ENCODE measurements around the gene NTN5. TPM values are rescaled to one million over a fixed set of nuclear protein-coding genes. Genes with fewer than 3 reads are reported as not detected.
"Not testable (repeated sequence)": the region's sequence is repeated elsewhere in the genome, so short reads cannot be mapped to it uniquely, and the experiment has no call there.

Gene NTN5
- total RNA-seq, 1 experiment from 2014 or later = not detected

GRCh38 chr19:48681127-48681470 lies 8.3 kb upstream of the NTN5 start:
- CTCF ChIA-PET = no interaction called here

GRCh38 chr19:48680436-48681126 lies 7.8 kb upstream of the NTN5 start:
- Histone ChIP-seq H3K27me3 (replicated peaks; ENCODE audit: insufficient read depth, low read depth, low read length, poor library complexity) (no peaks in the 10 kb centered on the region), H3K27ac (ENCODE audit: low read depth, low read length, poor library complexity, severe bottlenecking) (no peak overlapping the region), H3K4me3 (ENCODE audit: low read depth, low read length, poor library complexity, severe bottlenecking) (no peak overlapping the region), H3K9me3 (ENCODE audit: low read depth, low read length, poor library complexity, severe bottlenecking) (no peaks in the 10 kb centered on the region), H3K4me1 (ENCODE audit: insufficient read depth, low read length, poor library complexity, severe bottlenecking) (peaks cover 3% of the 10 kb centered on the region), H3K36me3 (ENCODE audit: insufficient read depth, low read length, poor library complexity, severe bottlenecking) (no peaks in the 10 kb centered on the region)
- ChIA-PET CTCF (no interaction called here), POLR2A (ENCODE audit: low non-redundant PET) (no interaction called here)
- no peak for TF ChIP-seq EZH2 (IDR thresholded peaks at IDR 0.05; ENCODE audit: borderline replicate concordance, low read depth, low read length, poor library complexity, severe bottlenecking)
- TF ChIP-seq CTCF (conservative IDR thresholded peaks at IDR 0.05; ENCODE audit: low read depth, low read length) = no peak
- no peak for DNase-seq (ENCODE audit: low spot score)
- intact Hi-C loops (cut with micrococcal nuclease; ENCODE audit: unreplicated experiment) = no loop called here
- BruUV-seq (replicated peaks) = no TSS peak

More at GRCh38 chr19:48681127-48681470, 8.3 kb upstream of the NTN5 start:
- Histone ChIP-seq H3K36me3 (ENCODE audit: insufficient read depth, low read length, poor library complexity, severe bottlenecking) (no peaks in the 10 kb centered on the region), H3K27me3 (replicated peaks; ENCODE audit: insufficient read depth, low read depth, low read length, poor library complexity) (no peaks in the 10 kb centered on the region), H3K4me1 (ENCODE audit: insufficient read depth, low read length, poor library complexity, severe bottlenecking) (no peaks in the 10 kb centered on the region), H3K27ac (ENCODE audit: low read depth, low read length, poor library complexity, severe bottlenecking) (no peak overlapping the region), H3K4me3 (ENCODE audit: low read depth, low read length, poor library complexity, severe bottlenecking) (no peak overlapping the region), H3K9me3 (ENCODE audit: low read depth, low read length, poor library complexity, severe bottlenecking) (no peaks in the 10 kb centered on the region)
- TF ChIP-seq CTCF (conservative IDR thresholded peaks at IDR 0.05; ENCODE audit: low read depth, low read length) = no peak
- TF ChIP-seq EZH2 (IDR thresholded peaks at IDR 0.05; ENCODE audit: borderline replicate concordance, low read depth, low read length, poor library complexity, severe bottlenecking) = no peak
- intact Hi-C loops (cut with micrococcal nuclease; ENCODE audit: unreplicated experiment) = no loop called here
- BruUV-seq (replicated peaks) = no TSS peak
- POLR2A ChIA-PET (ENCODE audit: low non-redundant PET) = no interaction called here
- DNase-seq (ENCODE audit: low spot score) = no peak

- CTCF ChIA-PET; DNase-seq (ENCODE audit: low spot score); H3K4me1 ChIP-seq (ENCODE audit: insufficient read depth, low read length, poor library complexity, severe bottlenecking); H3K27me3 ChIP-seq (replicated peaks; ENCODE audit: insufficient read depth, low read depth, low read length, poor library complexity); H3K9me3 ChIP-seq (ENCODE audit: low read depth, low read length, poor library complexity, severe bottlenecking); H3K4me3 ChIP-seq (ENCODE audit: low read depth, low read length, poor library complexity, severe bottlenecking); intact Hi-C loops (cut with micrococcal nuclease; ENCODE audit: unreplicated experiment); POLR2A ChIA-PET (ENCODE audit: low non-redundant PET); BruUV-seq (replicated peaks); H3K27ac ChIP-seq (ENCODE audit: low read depth, low read length, poor library complexity, severe bottlenecking); H3K36me3 ChIP-seq (ENCODE audit: insufficient read depth, low read length, poor library complexity, severe bottlenecking): not testable (repeated sequence)
Measured at GRCh38 chr19:48680006-48680405, 7.2 kb upstream of the NTN5 start.

- BruUV-seq (replicated peaks) = no TSS peak
- Histone ChIP-seq H3K36me3 (ENCODE audit: insufficient read depth, low read length, poor library complexity, severe bottlenecking) (no peaks in the 10 kb centered on the region), H3K4me3 (ENCODE audit: low read depth, low read length, poor library complexity, severe bottlenecking) (no peak overlapping the region), H3K4me1 (ENCODE audit: insufficient read depth, low read length, poor library complexity, severe bottlenecking) (peaks cover 4% of the 10 kb centered on the region), H3K27ac (ENCODE audit: low read depth, low read length, poor library complexity, severe bottlenecking) (no peak overlapping the region), H3K9me3 (ENCODE audit: low read depth, low read length, poor library complexity, severe bottlenecking) (no peaks in the 10 kb centered on the region), H3K27me3 (replicated peaks; ENCODE audit: insufficient read depth, low read depth, low read length, poor library complexity) (no peaks in the 10 kb centered on the region)
- ChIA-PET POLR2A (ENCODE audit: low non-redundant PET) (no interaction called here), CTCF (no interaction called here)
- no peak for DNase-seq (ENCODE audit: low spot score)
- intact Hi-C loops (cut with micrococcal nuclease; ENCODE audit: unreplicated experiment) = no loop called here
- TF ChIP-seq EZH2 (IDR thresholded peaks at IDR 0.05; ENCODE audit: borderline replicate concordance, low read depth, low read length, poor library complexity, severe bottlenecking) (no peak), CTCF (conservative IDR thresholded peaks at IDR 0.05; ENCODE audit: low read depth, low read length) (no peak)
Measured at GRCh38 chr19:48678201-48678600, 5.4 kb upstream of the NTN5 start.
